OCI-LY1 (cell line): ENCODE measurements around the gene CCL27.

ENCODE experiments used
- H2AFZ ChIP-seq: fragments of 200-600 bp; sonication (generic), shearing (Covaris generic); 2 replicates; pipeline ENCODE4 v1.6.0; 2014; ENCODE audit warnings: antibody characterized with exemption, mild to moderate bottlenecking, low read length
- H3F3A ChIP-seq: fragments of 200-600 bp; sonication (generic), shearing (Covaris generic); 2 replicates; pipeline ENCODE4 v1.6.0; 2014; ENCODE audit warnings: mild to moderate bottlenecking, antibody characterized with exemption, low read length, moderate library complexity; ENCODE audit not compliant: insufficient read depth
- H3K27ac ChIP-seq: fragments of 200-600 bp; sonication (generic); 2 replicates; pipeline ENCODE4 v1.5.1; 2014; ENCODE audit warnings: low read length, mixed run types, mild to moderate bottlenecking, low read depth; ENCODE audit not compliant: poor library complexity, severe bottlenecking
- H3K27me3 ChIP-seq: fragments of 200-600 bp; sonication (generic); 2 replicates; pipeline ENCODE4 v1.6.0; 2014; ENCODE audit warnings: antibody characterized with exemption, mild to moderate bottlenecking, low read length, moderate library complexity; ENCODE audit not compliant: insufficient read depth
- H3K36me3 ChIP-seq: fragments of 200-600 bp; sonication (generic); 2 replicates; pipeline ENCODE4 v1.6.1; 2014; ENCODE audit warnings: mild to moderate bottlenecking, antibody characterized with exemption, low read length, moderate library complexity, mixed read lengths; ENCODE audit not compliant: insufficient read depth
- H3K4me1 ChIP-seq: fragments of 200-600 bp; sonication (generic); 2 replicates; pipeline ENCODE4 v1.5.1; 2014; ENCODE audit warnings: mild to moderate bottlenecking, low read length, moderate library complexity; ENCODE audit not compliant: insufficient read depth, severe bottlenecking
- H3K4me2 ChIP-seq: fragments of 200-600 bp; sonication (generic), shearing (Covaris generic); 2 replicates; pipeline ENCODE4 v1.6.1; 2014; ENCODE audit warnings: low read length
- H3K4me3 ChIP-seq: fragments of 200-600 bp; sonication (generic); 2 replicates; pipeline ENCODE4 v1.5.1; 2014; ENCODE audit warnings: low read length, low read depth, mild to moderate bottlenecking, mixed read lengths; ENCODE audit not compliant: poor library complexity, severe bottlenecking
- H3K79me2 ChIP-seq: fragments of 200-600 bp; shearing (Covaris generic); 2 replicates; pipeline ENCODE4 v1.6.1; 2016; ENCODE audit warnings: mixed run types, low read length, mixed read lengths; ENCODE audit not compliant: insufficient read depth
- H3K9ac ChIP-seq: fragments of 200-600 bp; sonication (generic), shearing (Covaris generic); 2 replicates; pipeline ENCODE4 v1.6.1; 2014; ENCODE audit warnings: mild to moderate bottlenecking, low read length, mixed read lengths
- H3K9me2 ChIP-seq: fragments of 200-600 bp; sonication (generic), shearing (Covaris generic); 2 replicates; pipeline ENCODE4 v1.6.1; 2014; ENCODE audit warnings: low read depth, mild to moderate bottlenecking, low read length, mixed read lengths
- H3K9me3 ChIP-seq: fragments of 200-600 bp; shearing (Covaris generic); 2 replicates; pipeline ENCODE4 v1.6.1; 2014; ENCODE audit warnings: low read length, mixed read lengths
- H4K20me1 ChIP-seq: fragments of 200-600 bp; sonication (generic), shearing (Covaris generic); 2 replicates; pipeline ENCODE4 v1.6.0; 2016; ENCODE audit warnings: mild to moderate bottlenecking, low read length; ENCODE audit not compliant: insufficient read depth
- EZH2 ChIP-seq: fragments of 200-600 bp; sonication (generic), shearing (Covaris generic); IDR thresholded peaks from 2 replicates; pipeline ENCODE4 v1.8.0; 2017; ENCODE audit warnings: borderline replicate concordance, mixed run types, mild to moderate bottlenecking, antibody characterized with exemption, low read length, moderate library complexity, mixed read lengths
- TF ChIP-seq, protein P1 (sequence below): fragments of 200-600 bp; sonication (generic), shearing (Covaris generic); IDR thresholded peaks from 2 replicates; pipeline ENCODE4 v1.5.1; 2017; ENCODE audit warnings: mild to moderate bottlenecking, antibody characterized with exemption, low read length, moderate library complexity, mixed read lengths

Gene CCL27

DNA sequence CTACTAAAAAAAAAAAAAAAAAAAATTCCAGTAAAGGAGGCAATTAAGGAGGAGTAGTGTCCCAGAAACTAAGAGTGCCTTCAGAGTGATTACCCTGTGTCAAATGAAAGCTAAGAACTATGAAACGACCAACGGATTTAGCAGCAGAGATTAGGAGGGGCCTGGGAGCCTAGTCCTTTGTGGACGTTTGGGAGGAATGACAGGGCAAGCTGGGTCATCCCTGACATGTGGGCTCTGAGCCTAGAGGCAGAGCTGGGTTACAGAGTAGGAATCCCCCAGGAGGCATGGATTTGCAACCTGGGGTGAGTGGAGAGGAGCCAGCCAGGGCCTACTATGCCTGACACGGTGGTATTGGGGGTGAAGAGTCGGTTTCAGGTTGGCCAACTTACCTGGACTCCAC is 29.3 kb downstream of the CCL27 start:
- H3K4me1 ChIP-seq = peaks cover 27% of the 10 kb centered on the region

DNA sequence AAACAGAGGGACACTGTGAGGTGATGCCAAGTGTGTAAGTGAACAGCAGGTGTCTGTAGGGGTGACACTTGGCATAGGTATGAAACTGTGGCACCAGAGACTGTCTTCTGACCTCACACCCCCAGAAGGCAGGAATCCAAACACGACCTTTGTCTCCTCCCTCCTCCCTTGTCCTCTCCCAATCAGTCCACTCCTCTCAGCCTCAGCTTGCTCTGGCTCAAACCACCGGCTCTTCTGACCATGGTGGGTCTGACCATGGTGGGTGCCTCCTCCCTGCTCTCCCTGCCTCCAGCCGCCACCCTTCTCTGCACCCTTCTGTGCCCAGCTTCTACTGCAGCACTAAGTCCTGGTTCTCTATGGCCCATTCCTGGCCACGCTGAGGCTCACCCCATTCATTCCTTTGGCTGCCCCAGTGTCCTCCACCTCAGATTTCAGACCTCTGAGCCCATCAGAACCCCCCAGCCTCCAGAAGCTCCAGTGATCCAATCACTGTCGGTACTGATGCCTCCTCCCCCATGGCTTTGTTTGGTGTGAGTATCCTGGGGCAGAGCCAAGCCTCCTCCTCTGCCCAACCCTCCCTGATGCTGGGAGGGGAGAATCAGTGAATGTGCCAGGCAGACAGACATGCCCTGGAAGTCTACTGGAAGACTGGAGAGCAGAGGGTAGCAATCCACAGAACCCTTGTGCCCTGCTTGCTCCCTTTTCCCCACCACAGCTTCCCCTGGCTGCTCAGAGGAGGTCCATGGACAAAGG is 31.9 kb downstream of the CCL27 start:
- Histone ChIP-seq H2AFZ (no peak overlapping the region), H3K4me3 (no peak overlapping the region), H3K36me3 (peaks cover 13% of the 10 kb centered on the region), H4K20me1 (no peaks in the 10 kb centered on the region), H3K27ac (no peak overlapping the region), H3K79me2 (no peaks in the 10 kb centered on the region), H3K4me2 (no peak overlapping the region), H3K9me3 (no peaks in the 10 kb centered on the region), H3K9ac (no peak overlapping the region), H3K9me2 (no peaks in the 10 kb centered on the region), H3K4me1 (peaks cover 14% of the 10 kb centered on the region), H3K27me3 (peaks cover 15% of the 10 kb centered on the region; the same call in 1 of the 2 replicates), H3F3A (no peaks in the 10 kb centered on the region)
- TF ChIP-seq EZH2 = no peak
- TF ChIP-seq, protein P1, sequence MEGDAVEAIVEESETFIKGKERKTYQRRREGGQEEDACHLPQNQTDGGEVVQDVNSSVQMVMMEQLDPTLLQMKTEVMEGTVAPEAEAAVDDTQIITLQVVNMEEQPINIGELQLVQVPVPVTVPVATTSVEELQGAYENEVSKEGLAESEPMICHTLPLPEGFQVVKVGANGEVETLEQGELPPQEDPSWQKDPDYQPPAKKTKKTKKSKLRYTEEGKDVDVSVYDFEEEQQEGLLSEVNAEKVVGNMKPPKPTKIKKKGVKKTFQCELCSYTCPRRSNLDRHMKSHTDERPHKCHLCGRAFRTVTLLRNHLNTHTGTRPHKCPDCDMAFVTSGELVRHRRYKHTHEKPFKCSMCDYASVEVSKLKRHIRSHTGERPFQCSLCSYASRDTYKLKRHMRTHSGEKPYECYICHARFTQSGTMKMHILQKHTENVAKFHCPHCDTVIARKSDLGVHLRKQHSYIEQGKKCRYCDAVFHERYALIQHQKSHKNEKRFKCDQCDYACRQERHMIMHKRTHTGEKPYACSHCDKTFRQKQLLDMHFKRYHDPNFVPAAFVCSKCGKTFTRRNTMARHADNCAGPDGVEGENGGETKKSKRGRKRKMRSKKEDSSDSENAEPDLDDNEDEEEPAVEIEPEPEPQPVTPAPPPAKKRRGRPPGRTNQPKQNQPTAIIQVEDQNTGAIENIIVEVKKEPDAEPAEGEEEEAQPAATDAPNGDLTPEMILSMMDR = no peak

More for the DNA sequence above, 29.3 kb downstream of the CCL27 start:
- TF ChIP-seq EZH2 = no peak
- TF ChIP-seq, protein P1 = no peak
- peaks cover 11% of the 10 kb centered on the region; the same call in 1 of the 2 replicates for H3K27me3 ChIP-seq
- H3K9me2 ChIP-seq = no peaks in the 10 kb centered on the region
- peaks cover 13% of the 10 kb centered on the region; the same call in 1 of the 2 replicates for H3K79me2 ChIP-seq
- H3K9me3 ChIP-seq = no peaks in the 10 kb centered on the region
- H2AFZ ChIP-seq = no peak overlapping the region
- no peak overlapping the region for H3K4me2 ChIP-seq
- H3K4me3 ChIP-seq = no peak overlapping the region
- no peak overlapping the region for H3K27ac ChIP-seq
- peaks cover 17% of the 10 kb centered on the region for H3K36me3 ChIP-seq
- no peaks in the 10 kb centered on the region for H4K20me1 ChIP-seq
- H3K9ac ChIP-seq = no peak overlapping the region
- no peaks in the 10 kb centered on the region for H3F3A ChIP-seq

DNA sequence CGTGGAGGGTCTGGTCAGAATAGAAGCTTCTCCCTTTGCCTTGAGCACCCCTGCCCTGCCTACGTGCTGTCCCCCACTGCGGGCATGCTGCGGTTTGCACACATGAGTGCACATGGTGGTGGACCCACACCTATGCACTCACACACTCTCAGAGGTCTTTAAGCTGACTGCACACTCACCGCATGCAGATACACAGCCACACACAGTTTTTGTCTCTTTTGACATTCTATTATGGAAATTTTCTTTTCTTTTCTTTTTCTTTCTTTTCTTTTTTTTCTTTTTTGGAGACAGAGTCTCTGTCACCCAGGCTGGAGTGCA is 33.0 kb downstream of the CCL27 start:
- H3F3A ChIP-seq = no peaks in the 10 kb centered on the region
- H3K9me3 ChIP-seq = no peaks in the 10 kb centered on the region
- peaks cover 11% of the 10 kb centered on the region for H3K4me1 ChIP-seq
- peak overlapping the region; percentile 50 for H3K4me2 ChIP-seq
- no peaks in the 10 kb centered on the region for H3K79me2 ChIP-seq
- H3K9ac ChIP-seq = no peak overlapping the region
- peaks cover 15% of the 10 kb centered on the region; the same call in 1 of the 2 replicates for H3K27me3 ChIP-seq
- peak overlapping the region; percentile 44 for H3K4me3 ChIP-seq
- H3K27ac ChIP-seq = no peak overlapping the region
- H2AFZ ChIP-seq = no peak overlapping the region
- no peaks in the 10 kb centered on the region for H3K9me2 ChIP-seq
- no peak for TF ChIP-seq EZH2
- TF ChIP-seq, protein P1 = no peak
- no peaks in the 10 kb centered on the region for H4K20me1 ChIP-seq
- peaks cover 1% of the 10 kb centered on the region; the same call in 1 of the 2 replicates for H3K36me3 ChIP-seq
